ENCODE measurements around the gene DRC7. TPM values are rescaled to one million over a fixed set of nuclear protein-coding genes. Genes with fewer than 3 reads are reported as not detected.

DRC7 gene
- total RNA-seq, 1 donor from 2014 or later: 7.4 TPM

DNA sequence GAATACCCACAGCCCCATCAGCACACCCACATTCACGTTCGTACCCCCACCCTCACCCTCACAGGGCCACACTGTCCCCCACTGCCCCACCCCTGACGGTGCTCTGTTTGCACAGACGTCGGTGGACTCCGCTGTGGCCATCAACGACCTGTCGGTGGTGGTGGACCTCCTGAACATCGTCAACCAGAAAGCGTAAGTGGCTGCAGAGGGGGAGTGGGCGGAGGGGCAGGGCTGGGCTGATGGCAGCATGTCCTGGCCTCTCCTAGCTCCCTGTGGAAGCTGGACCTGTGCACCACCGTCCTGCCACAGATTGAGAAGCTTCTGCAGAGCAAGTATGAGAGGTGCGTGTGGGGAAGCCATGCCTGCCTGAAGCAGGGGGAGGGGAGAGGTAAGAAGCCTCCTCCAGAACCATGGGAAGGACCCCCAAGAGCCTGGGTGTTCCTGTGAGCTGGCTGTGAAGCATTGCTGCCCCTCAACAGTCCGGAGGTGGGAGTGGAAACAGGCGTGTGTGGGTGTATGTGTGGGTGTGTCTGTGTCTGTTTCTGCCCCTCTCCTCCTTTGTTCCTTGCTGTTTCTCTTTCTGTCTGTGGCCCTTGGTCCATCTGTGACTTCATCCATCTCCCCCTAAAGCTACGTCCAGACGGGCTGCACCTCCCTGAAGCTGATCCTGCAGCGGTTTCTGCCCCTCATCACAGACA, 61.3 kb downstream of the DRC7 start:
- Mint-ChIP-seq H3K27ac (no peak overlapping the region), H3K4me1 (ENCODE audit: unreplicated experiment) (peaks cover 5% of the 10 kb centered on the region), H3K27me3 (no peaks in the 10 kb centered on the region), H3K9me3 (no peaks in the 10 kb centered on the region), H3K36me3 (no peaks in the 10 kb centered on the region), H3K4me3 (no peak overlapping the region)
- no peak for TF ChIP-seq CTCF (conservative IDR thresholded peaks at IDR 0.05)
- DNase-seq (ENCODE audit: extremely low spot score, unreplicated experiment): no peak

DNA sequence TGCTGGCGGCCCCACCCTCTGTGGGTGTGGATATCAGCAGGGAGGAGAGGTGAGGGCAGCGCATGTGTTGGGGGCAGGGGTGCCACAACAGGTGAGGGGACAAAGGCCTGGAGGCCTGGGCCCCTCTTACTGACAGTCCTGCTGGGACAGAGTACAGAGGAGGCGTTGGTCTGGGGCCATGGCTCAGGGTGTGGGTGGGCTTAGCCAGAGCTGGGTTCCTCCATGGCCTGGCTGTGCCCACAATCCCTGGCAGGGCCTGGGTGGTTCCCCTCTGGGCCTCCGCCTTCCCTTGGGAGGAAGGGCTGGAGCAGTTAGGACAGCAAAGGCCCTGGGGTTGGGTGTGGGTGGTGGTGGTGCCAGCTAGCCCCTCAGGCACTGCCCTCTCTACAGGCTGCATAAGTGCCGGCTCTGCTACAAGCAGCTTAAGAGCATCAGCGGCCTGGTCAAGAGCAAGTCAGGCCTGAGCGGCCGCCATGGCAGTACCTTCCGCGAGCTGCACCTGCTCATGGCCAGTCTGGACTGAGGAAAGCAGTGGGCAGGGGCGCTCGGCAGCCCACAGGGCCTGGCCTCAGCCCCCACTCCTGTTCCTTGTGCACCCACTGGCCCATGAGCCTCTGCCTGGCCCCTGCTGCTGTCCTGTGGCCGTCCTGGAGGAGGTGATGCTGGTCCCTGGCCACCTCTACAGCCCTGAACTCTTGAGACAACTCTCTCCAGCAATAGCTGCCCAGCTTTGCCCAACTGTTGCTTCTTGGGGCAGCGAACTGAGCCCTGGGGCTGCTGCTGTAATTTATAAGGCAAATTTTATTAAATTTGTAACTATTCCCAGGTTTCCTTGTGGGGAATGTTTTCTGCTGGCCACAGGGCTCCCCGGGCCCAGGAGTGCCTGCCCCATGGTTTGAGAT, 62.1 kb downstream of the DRC7 start:
- Mint-ChIP-seq H3K27me3 (no peaks in the 10 kb centered on the region), H3K36me3 (no peaks in the 10 kb centered on the region), H3K4me1 (ENCODE audit: unreplicated experiment) (peaks cover 5% of the 10 kb centered on the region), H3K4me3 (no peak overlapping the region), H3K27ac (no peak overlapping the region), H3K9me3 (no peaks in the 10 kb centered on the region)
- no peak for TF ChIP-seq CTCF (conservative IDR thresholded peaks at IDR 0.05)
- no peak for DNase-seq (ENCODE audit: extremely low spot score, unreplicated experiment)

- Mint-ChIP-seq H3K27ac (no peak overlapping the region), H3K4me1 (ENCODE audit: unreplicated experiment) (peaks cover 5% of the 10 kb centered on the region), H3K27me3 (no peaks in the 10 kb centered on the region), H3K9me3 (no peaks in the 10 kb centered on the region), H3K36me3 (no peaks in the 10 kb centered on the region), H3K4me3 (no peak overlapping the region)
- peak; percentile 91 for DNase-seq (ENCODE audit: extremely low spot score, unreplicated experiment)
- peak; percentile 97 for TF ChIP-seq CTCF (conservative IDR thresholded peaks at IDR 0.05)
These were observed 62.8 kb downstream of the DRC7 start for GRCh38 chr16:57757326-57757786.

GRCh38 chr16:57757883-57758282, 63.3 kb downstream of the DRC7 start:
- no peak for TF ChIP-seq CTCF (conservative IDR thresholded peaks at IDR 0.05)
- Mint-ChIP-seq H3K27me3 (no peaks in the 10 kb centered on the region), H3K4me3 (no peak overlapping the region), H3K27ac (no peak overlapping the region), H3K36me3 (no peaks in the 10 kb centered on the region), H3K4me1 (ENCODE audit: unreplicated experiment) (peaks cover 6% of the 10 kb centered on the region), H3K9me3 (no peaks in the 10 kb centered on the region)
- DNase-seq (ENCODE audit: extremely low spot score, unreplicated experiment): no peak

GRCh38 chr16:57758331-57759117, 63.9 kb downstream of the DRC7 start:
- H3K9me3 Mint-ChIP-seq: no peaks in the 10 kb centered on the region
- H3K27ac Mint-ChIP-seq: no peak overlapping the region
- no peaks in the 10 kb centered on the region for H3K36me3 Mint-ChIP-seq
- H3K4me3 Mint-ChIP-seq: no peak overlapping the region
- no peak for TF ChIP-seq CTCF (conservative IDR thresholded peaks at IDR 0.05)
- H3K4me1 Mint-ChIP-seq (ENCODE audit: unreplicated experiment): peaks cover 12% of the 10 kb centered on the region
- DNase-seq (ENCODE audit: extremely low spot score, unreplicated experiment): no peak
- H3K27me3 Mint-ChIP-seq: no peaks in the 10 kb centered on the region
